ENCODE results near the gene ZNF726.
"Not testable (repeated sequence)": the region's sequence is repeated elsewhere in the genome, so short reads cannot be mapped to it uniquely, and the experiment has no call there.

The ZNF726 gene

DNA sequence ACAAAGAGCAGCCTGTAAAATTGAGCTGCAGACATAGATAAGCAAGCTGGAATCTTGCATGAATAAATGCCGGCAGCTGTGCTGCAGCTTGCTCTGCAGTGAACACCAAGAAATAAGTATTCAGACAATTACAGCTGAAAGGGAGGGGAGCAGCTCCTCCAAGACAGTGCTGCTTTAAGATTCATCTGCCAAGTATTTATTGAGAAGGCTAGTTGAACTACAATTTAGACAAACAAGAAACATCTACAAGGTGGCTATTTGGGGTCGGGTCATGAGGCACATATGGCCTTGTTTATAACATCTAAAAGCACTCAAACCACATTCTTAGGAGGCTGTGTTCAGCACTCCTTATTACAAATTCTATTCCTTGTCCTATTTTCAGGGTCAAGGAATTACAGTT is 34.9 kb downstream of the ZNF726 start:
- no peak for DNase-seq

GRCh38 chr19:23956051-23956450 is 41.4 kb downstream of the ZNF726 start:
- DNase-seq, result no peak

- DNase-seq, result no peak
Observed at GRCh38 chr19:23957660-23958281, 43.1 kb downstream of the ZNF726 start.

DNA sequence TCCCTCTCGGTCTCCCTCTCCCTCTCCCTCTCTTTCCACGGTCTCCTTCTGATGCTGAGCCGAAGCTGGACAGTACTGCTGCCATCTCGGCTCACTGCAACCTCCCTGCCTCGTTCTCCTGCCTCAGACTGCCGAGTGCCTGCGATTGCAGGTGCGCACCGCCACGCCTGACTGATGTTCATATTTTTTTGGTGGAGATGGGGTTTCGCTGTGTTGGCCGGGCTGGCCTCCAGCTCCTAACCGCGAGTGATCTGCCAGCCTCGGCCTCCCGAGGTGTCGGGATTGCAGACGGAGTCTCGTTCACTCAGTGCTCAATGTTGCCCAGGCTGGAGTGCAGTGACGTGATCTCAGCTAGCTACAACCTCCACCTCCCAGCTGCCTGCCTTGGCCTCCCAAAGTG is 48.7 kb downstream of the ZNF726 start:
- not testable (repeated sequence) for DNase-seq

- DNase-seq, result not testable (repeated sequence)
Observed at GRCh38 chr19:23963881-23964280, 49.2 kb downstream of the ZNF726 start.

- DNase-seq, result not testable (repeated sequence)
Observed at GRCh38 chr19:23964334-23964733, 49.6 kb downstream of the ZNF726 start.

DNA sequence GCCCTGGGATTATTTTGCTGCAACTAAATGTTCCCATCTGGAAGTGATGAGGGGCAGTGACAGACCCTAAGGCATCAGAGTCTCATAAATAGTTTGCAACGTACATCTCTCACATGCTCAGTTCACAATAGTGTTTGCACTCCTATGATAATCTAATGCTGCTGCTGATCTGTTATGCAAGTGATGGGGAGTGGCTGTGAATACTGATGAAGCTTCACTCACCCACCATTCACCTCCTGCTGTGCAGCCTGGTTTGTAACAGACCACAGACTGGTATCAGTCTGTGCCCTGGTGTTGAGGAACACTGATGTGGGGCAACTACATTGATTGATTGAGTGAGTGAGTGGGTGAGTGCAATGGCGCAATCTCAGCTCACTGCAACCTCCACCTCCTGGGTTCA is 54.9 kb downstream of the ZNF726 start:
- no peak for DNase-seq

DNA sequence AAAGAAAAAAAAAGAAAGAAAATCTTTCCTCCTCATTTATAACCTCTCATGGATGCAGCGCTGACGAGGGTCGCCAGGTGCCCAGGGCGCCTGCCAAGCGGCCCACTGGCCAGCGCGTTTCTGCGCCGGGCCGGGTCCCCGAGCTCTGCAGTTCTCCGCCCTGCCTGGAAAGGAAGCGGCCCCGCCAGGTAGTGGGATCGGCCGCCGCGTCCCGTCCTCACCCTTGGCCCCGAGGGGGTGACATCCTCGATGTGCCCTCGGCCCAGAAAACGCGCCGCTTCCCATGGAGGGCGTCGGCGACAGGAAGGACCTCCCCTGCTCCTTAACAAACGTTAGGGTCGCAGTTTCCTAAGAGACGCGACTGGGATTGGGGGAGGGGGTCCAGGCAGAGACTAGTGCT is 56.9 kb downstream of the ZNF726 start:
- no peak for DNase-seq

DNA sequence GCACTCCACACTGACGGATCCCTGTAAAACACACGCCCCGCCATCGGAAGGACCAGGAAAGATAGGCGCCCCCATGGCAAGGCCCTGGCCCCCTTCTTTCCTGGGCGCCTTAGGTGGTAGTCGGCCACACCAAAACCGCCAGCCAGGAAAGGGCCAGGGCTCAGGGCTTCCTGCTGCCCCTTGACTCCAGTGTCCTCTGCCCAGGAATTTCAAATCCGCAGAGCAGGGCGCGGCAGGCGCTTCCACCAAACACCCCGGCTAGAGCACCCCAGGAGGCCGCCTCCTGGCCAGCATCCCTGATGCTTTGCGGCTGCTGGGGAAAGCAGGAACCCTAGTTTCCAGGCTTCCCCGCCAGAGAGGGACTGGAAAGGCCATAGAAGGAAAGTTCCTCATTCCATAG is 57.5 kb downstream of the ZNF726 start:
- no peak for DNase-seq

DNA sequence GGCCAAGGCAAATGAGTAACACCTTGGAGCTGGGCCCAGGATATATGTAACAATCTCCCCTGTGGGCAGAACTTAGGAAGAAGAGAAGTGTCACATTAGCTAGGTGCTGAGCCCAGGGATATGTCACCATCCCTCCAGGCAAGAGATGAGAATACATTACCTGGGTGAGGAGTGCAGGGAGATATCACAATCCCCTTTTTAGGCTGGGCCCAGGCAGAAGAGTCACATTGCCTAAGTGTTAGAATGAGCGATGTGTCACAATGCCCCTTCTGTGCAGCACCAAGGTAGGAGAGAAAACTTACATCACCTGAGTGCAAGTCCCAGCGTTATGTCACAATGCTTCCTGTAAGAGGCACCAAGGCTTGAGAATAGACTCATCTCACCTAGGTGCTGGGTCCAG is 60.3 kb downstream of the ZNF726 start:
- DNase-seq, result no peak

DNA sequence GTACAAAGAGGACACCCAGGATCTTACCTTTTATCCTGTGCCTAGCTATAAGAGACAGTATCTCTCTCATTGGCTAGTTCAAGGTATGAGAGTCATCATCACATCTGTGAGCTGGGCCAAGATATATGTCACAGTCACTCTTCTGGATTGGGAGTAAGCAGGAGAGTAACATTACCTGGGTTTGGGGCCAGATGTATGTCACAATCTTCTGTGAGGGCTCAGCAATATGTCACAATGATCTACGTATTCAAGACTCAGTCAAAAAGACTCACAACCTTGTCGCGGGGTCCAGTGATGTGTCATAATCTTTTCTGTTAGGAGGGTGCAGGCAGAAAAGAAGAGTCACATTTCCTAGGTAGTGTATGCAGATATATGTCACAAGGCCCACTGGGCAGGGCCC is 61.9 kb downstream of the ZNF726 start:
- DNase-seq, result not testable (repeated sequence)

DNA sequence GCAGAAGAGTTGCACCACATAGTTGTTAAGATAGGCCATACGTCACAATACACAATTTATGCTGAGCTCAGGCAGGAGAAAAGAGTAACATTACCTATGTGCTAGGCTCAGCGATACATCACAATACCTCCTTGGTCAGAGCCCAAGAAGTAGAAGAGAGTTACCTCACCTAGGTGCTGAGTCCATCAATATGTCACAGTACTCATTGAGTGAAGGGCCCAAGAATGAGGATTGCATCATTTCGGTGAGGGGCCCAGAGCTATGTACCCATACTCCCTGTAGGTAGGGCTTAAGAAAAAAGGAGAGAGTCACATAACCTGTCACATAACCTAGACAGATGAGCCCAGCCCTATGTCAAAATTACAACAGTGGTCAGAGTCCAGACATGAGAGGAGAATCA is 62.6 kb downstream of the ZNF726 start:
- not testable (repeated sequence) for DNase-seq

GRCh38 chr19:23978068-23978467 is 63.4 kb downstream of the ZNF726 start:
- DNase-seq, result no peak

- no peak for DNase-seq
Observed at GRCh38 chr19:23980805-23981204, 66.1 kb downstream of the ZNF726 start.

DNA sequence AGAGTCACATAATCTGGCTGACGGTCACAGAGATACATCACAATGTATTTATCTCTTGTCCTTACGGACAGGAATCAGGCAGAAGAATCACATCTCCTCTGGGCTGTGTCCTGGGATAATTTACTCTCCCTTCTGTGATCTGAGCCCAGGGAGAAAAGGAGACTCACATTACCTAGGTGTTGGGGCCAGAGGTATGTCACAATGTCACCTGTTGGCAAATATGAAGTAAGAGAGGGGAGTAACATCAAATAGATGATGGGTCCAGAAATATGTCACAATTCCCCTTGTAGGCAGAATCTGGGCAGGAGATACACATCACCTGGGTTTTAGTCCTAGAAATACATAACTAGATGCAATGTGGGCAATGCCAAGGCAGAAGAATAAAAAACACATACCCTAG is 67.2 kb downstream of the ZNF726 start:
- DNase-seq, result no peak

DNA sequence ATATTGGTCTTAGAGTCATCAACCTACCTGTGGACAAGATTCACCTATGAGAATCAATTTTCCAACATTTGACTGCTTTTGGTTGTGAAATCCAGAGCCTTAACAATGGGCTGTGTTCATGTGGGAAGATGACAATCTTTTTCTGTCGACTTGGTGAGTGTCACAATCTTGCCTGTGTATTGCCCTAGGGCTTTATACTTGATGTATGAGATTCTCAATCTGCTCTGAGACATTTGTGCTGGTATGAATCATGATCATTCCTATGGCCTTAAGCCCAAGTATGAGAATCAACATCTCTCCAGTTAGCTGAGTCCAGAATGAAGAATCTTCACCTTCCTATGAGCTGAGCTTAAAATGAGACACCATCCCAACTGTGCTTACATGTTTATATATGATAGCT is 68.7 kb downstream of the ZNF726 start:
- no peak for DNase-seq
